ENCODE data around the gene LYPLAL1. TPM values are rescaled to one million over a fixed set of nuclear protein-coding genes. Genes with fewer than 3 reads are reported as not detected.

Gene LYPLAL1
- total RNA-seq, 1 experiment from 2014 or later, result 21.1 TPM

- Mint-ChIP-seq H3K4me1 (no peaks in the 10 kb centered on the region), H3K27ac (no peak overlapping the region), H3K4me3 (no peak overlapping the region), H3K9me3 (no peaks in the 10 kb centered on the region), H3K27me3 (ENCODE audit: low read depth) (no peaks in the 10 kb centered on the region), H3K36me3 (ENCODE audit: insufficient read depth in 1 of 3, low read depth in 3 of 3) (no peaks in the 10 kb centered on the region)
- H3K79me1 ChIP-seq (ENCODE audit: insufficient read depth, low read depth, low read length, poor library complexity, severe bottlenecking), result no peaks in the 10 kb centered on the region
- TF ChIP-seq CTCF (conservative IDR thresholded peaks at IDR 0.05), result no peak
- no peak overlapping the region for H2BK120ac ChIP-seq (ENCODE audit: low read depth, low read length, poor library complexity, severe bottlenecking)
- H4K8ac ChIP-seq (replicated peaks; ENCODE audit: insufficient read length, low read depth, low read length), result no peak overlapping the region
- H4K5ac ChIP-seq (ENCODE audit: insufficient read length, low read depth, low read length), result no peak overlapping the region
- no peaks in the 10 kb centered on the region for H3K9me3 ChIP-seq (ENCODE audit: control insufficient read depth, low read depth, low read length)
- H3K4ac ChIP-seq (ENCODE audit: low read depth, low read length), result no peak overlapping the region
- no peak overlapping the region for H3K18ac ChIP-seq (ENCODE audit: insufficient read length, low read depth, low read length)
- no peak overlapping the region for H3K27ac ChIP-seq (ENCODE audit: insufficient read length, low read depth, low read length)
- no peak overlapping the region for H2BK12ac ChIP-seq (ENCODE audit: insufficient read length, low read depth, low read length)
- no peaks in the 10 kb centered on the region for H4K20me1 ChIP-seq (ENCODE audit: control insufficient read depth, insufficient read depth, insufficient read length)
- H2AK5ac ChIP-seq (ENCODE audit: insufficient read length, low read length), result no peak overlapping the region
- H3K4me2 ChIP-seq (ENCODE audit: insufficient read depth, insufficient read length, low read length), result no peak overlapping the region
- no peak overlapping the region for H2BK15ac ChIP-seq (ENCODE audit: low read depth, low read length)
- DNase-seq, result no peak
- no peak overlapping the region for H2BK5ac ChIP-seq (ENCODE audit: insufficient read length, low read length)
- H3K4me1 ChIP-seq (ENCODE audit: insufficient read depth, low read length), result no peaks in the 10 kb centered on the region
- H3K23me2 ChIP-seq (ENCODE audit: insufficient read length, low read depth, low read length, poor library complexity, severe bottlenecking), result no peaks in the 10 kb centered on the region
- H3K9ac ChIP-seq (ENCODE audit: extremely low read depth, insufficient read length, low read length), result no peak overlapping the region
- H2AFZ ChIP-seq (ENCODE audit: low read length), result no peak overlapping the region
- H3K23ac ChIP-seq (ENCODE audit: insufficient read length, low read depth, low read length), result no peak overlapping the region
- no CpG with 5 or more reads among the region's 1 CpG for WGBS (ENCODE audit: extremely low coverage, insufficient read length, low lambda C conversion rate)
- H3K56ac ChIP-seq (ENCODE audit: insufficient read length, low read depth, low read length), result no peak overlapping the region
- no peaks in the 10 kb centered on the region for H3K79me2 ChIP-seq (ENCODE audit: insufficient read depth, low read length)
- H2BK20ac ChIP-seq (ENCODE audit: low read depth, low read length, poor library complexity, severe bottlenecking), result no peak overlapping the region
- H3K14ac ChIP-seq (ENCODE audit: insufficient read depth, low read length), result no peak overlapping the region
- H3T11ph ChIP-seq (ENCODE audit: low read length), result no peak overlapping the region
- no peaks in the 10 kb centered on the region for H3K27me3 ChIP-seq (ENCODE audit: insufficient read depth, low read length)
- no peak overlapping the region for H4K91ac ChIP-seq (ENCODE audit: insufficient read length, low read depth, low read length)
Measured at GRCh38 chr1:219155135-219155534, 18.5 kb upstream of the LYPLAL1 start.
